ENCODE results near the gene TMEM184A.

TMEM184A gene

DNA sequence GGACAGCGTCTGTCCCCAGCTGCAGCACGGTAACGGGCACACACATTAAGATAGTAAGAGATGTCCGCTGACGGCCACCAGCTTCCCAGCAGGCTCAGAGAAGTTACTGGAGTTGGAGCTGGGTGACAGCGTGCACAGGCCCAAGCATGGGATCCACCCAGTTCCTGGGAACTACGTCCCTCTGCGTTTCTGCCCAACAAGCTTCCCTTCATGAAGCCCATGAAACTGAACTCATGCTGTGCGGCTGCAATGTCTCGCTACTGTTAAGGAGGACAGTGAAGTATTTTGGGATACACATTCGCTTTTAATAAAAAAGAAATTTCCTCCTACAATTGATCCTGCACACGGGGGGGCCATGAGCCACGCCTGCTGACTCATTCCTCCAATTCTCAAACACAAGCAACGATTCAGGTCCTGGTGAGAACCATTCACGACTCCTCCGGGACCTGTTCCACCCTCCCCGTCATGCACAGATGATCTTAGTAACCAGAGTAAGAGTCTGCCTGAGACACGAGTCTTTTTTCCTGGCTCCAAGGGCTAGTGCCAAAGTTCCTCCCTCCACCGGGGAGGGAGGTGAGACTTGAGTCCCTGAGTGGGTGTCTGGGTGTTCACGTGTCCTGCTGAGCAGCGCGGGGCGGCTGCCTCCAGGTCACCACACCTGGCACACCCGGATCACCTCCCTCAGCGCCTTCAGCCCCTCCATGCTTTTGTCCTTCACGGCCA is 11.2 kb upstream of the TMEM184A start:
- DNase-seq: peak; percentile 51

DNA sequence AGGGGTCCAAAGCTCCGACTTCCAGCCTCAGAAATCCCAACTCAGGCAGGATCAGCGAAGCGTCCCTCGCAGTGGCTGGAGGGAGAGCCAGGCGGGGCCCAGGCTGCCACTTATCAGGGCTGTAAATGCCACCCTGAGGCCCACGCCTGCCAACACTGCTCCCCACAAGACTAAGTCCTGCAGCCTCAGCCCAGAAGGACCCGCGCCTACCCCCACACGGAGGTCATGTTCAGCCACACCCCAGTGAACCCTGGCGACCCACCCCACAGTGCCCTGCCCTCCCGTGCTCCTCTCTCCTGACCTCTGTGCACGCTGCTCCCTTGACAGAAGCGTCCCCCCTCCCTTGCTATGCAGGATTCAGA is 10.7 kb upstream of the TMEM184A start:
- DNase-seq: no peak

DNA sequence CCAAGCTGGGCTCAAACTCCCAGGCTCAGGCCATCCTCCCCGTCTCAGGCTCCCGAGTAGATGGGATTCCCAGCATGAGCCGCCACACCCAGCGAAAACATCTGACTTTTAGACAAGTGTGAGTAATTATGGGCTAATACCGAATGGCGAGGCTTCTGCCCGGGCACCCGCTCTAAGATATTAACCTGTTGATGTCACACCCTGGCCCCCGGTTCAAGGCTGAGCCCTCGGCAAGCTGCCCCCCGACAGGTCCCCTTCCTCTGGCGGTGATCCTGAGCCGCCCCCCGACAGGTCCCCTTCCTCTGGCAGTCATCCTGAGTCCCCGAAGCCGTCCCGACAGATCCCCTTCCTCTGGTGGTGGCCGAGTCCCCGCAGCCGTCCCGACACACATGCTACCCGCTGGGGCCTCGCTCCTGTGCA is 8.6 kb upstream of the TMEM184A start:
- no peak for DNase-seq

DNA sequence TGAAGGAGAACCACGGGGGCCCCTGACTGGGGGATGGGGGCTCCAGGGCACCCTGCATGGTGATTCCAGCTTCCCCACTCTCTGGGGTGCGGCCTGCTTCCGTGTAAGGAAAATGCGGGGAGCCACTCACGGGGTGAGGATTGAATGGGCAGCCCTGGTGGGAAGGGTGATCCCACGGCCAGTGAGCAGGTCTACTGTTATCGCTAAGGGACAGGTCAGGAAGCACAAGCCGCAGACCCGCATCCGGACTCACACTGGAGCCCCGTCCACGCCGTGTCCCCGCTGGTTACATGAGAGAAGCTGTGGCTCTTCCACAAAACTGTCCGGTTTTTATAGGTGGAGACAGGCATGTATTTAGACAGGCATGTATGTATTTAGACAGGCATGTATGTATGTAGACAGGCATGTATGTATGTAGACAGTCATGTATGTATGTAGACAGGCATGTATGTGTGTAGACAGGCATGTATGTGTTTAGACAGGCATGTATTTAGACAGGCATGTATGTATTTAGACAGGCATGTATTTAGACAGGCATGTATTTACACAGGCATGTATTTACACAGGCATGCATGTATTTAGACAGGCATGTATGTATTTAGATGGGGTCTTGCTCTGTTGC is 8.1 kb upstream of the TMEM184A start:
- no peak for DNase-seq

DNA sequence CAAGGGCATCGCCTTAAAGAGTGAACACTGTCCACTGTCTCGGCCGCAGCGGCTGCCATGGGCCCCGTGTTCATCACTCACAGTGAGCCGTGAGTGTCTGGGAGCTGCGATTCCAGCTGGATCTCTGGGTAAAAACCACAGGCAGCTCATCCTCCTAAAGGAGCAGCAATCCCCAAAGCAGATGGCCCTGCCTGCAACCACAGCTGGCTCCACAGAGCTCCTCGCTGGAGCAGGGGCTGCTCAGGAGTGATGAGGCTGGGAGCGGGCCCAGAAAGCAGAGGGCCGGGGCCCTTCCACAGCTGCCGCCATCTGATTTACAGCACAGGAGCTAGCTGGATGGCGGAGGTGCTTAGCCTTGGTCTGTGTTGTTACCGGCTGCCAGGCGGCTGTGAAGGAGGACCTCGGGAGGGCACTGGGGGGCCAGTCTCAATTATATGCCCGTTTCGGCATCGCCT is 6.6 kb upstream of the TMEM184A start:
- DNase-seq: peak; percentile 92

DNA sequence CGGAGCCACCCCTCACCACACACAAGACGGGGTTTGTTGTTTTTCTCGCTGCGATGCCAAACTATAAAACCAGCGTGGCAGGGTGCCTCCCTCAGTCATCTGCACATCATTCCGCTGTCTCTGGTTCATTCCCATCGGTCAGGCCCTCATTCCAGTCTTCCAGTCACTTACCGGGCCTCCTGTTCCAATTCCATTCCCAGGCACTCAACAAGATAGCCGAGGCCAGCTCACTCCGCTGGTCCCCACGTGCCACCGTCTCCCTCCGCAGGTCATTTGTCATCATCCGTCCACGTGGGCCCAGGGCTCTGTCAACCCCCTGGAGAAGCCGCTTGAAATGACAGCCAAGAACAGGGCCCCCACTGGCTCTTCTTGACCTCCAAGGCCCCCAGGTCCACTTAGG is 6.1 kb upstream of the TMEM184A start:
- no peak for DNase-seq

DNA sequence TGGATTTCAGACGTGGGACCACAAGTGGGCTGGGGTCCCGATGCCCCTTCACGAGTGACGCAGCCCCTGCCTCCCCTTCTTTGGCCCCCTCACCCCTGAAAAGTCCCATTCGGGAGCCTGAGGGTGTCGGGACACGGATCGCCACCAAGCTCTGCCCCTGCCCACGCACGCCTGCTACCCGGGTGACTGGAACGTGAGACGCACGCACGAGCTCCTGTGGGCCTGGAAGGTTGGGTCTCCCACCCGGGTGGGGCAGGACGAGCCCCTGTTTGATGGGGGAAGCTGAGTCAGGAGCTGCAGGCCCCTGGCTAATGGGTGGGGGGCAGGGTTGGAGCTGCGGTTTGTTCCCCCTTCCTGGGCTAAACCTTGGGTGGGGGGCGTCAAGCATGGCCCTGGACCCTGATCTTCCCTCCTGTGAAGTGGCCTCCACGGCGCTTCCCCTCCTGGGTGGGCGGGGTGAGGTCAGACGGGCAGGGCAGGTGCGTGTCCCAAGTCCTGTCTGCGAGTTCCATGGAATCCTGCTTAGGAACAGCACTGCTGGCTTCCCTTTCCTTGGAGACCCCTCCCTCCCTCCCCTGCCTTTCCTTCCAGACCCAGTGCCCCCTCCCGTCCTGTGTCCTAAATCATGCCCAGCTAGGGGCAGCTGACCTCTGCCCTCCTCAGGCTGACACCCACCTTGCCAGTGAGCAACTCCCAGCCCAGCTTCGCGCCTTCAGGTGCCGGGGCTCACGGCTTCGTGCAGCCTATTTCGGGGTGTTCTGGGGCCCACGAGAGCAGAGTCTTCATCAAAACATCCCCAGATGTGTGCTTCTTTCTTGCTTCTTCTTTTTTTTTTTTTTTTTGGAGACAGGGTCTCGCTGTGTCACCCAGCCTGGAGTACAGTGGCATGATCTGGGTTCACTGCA is 5.3 kb upstream of the TMEM184A start:
- no peak for DNase-seq

DNA sequence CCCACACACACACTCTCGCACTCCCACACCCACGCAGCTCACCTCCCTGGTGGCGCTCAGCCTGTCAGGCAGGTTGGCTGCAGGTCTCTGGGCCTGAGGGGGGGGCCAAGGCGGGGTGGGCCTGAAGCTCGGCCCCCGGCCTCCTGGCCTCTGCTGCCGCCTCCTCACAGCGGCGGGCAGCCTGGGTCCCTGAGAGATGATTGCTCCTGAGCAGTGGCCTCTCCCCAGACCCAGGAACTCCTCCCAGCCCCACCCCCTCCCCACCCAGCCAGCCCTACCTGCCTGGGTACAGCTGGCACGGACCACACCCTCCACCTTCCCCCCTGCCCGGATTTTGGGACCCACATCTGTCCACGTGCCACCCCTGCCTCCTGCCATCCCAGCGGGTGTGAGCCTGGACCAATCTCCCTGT is 4.6 kb upstream of the TMEM184A start:
- no peak for DNase-seq

DNA sequence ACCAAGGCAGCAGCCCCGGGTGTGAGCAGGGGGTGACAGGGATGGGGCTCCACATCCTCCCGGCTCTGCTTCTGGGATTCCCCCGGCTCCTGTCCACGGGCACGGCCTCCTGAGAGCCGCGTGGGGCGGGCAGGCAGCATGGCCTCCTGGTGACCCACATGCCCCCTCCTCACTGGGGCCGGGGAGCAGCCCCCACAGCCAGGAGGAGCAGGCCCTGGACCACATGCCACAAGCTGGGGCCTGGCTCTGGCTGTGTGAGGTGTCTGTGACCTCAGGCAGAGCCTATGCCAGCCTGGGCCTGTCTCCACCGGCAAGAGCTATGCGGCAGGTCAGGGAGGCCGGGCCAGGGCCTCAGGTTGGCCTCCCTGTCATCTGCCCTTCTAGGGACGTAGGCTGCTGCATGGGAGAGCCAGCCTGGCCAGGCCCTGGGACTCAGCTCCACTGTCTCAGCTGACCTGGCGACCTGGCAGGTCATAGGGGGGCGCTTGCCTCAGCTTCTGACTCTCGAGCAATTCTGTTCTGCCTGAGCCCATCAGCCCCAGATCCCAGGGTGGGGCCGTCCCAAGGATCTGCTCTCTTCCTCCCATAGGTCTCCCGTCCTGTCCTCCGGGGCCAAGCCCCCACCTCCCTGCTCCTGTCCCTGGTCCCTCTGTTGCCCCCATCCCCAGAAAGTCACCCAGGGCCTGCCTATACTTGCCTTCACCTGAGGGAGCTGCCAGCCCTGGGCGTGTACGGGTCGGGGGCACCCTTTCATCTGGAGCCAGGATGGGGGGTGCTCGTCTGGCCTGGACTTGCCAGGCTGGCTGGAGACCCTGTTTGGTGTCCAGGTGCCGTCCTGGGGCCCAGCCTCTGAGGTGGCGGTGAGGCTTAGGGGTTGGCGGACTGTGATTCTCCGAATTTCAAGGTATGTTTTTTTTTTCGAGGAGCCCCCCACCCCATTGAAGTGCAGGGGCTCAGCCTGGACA is 3.9 kb upstream of the TMEM184A start:
- DNase-seq: no peak

DNA sequence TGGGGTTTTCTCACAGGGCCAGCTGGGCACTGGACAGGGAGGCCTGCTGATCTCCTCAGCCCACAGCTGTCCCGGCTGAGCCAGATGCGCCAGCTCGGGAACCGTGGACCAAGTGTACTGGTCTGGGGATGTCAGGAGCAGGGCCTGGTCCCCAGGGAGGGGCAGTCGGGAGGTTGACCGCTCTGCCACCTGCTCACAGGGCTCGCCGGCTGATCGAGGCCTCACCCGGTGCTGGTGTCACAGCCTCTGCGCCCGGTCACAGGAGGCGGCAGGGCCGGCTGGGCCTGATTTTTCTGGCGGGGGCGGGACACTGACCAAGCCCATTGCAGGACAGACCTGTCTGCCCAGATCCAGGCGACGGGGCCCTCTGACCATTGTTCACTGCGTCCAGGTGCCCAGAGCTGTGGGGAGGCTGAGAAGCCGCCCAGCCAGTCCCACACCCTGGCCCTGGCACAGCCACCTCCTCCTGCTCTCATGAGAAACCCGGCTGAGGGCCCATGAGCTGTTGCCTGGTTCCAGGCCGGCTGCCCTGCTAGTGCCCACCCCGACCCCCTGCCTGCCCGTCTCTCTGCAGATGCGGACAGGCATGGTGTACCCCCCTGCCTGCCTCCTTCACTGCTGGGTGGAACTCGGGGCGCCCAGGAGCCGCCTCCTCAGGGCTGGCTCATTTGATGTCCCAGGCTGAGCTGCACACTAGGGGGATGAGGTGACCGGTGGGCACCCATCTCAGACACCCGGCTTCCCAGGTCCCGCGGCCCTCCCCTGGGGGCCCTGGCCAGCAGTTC is 3.0 kb upstream of the TMEM184A start:
- no peak for DNase-seq

DNA sequence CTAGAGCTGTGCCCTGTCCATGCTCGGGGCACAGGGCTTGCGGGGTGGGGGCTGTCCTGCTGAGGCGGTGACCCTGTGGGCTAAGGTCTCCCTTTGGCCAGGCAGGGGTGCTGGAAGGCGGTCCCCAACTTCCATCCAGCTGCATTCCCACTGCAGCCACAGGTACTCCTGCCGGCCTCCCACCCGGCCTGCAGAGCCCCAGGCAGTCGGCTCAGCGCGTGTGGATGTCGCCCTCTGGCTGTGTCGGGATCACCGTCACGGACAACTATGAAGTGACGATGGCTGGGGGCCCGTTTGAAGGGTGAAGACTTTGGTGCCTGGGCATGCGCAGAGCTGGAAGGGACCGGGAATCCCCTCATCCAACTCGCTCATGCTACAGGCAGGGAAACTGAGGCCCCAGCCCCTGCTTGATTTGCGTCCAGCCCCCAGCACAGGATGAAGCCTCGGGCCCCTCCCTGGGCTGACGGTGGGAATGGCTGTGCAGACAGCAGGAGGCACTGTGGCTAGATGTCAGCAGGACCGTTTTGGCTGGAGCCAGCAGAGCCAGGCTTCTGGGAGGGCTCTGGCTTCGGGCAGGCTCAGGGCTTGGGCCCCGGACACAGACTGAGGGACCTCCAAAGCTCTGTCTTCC is 2.3 kb upstream of the TMEM184A start:
- no peak for DNase-seq

DNA sequence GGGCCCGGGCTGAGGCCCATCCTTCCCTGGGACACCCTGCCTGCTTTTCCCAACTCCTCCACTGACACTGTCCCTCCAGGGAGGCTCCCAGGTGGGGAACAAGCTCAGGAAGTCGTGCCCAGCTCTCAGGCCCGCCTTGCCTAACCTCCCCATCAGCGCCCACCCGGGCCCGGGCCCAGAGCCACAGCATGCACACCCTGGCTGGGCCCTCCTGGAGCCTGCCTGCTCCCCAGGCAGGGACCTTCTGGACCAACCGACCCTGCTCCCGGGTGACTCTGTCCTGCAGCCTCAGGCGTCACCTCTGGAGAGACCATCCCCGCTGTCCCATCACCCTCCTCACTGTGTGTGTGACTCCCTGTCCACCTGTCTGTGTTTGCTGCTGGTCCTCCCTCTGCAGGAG is 1.8 kb upstream of the TMEM184A start:
- DNase-seq: no peak

DNA sequence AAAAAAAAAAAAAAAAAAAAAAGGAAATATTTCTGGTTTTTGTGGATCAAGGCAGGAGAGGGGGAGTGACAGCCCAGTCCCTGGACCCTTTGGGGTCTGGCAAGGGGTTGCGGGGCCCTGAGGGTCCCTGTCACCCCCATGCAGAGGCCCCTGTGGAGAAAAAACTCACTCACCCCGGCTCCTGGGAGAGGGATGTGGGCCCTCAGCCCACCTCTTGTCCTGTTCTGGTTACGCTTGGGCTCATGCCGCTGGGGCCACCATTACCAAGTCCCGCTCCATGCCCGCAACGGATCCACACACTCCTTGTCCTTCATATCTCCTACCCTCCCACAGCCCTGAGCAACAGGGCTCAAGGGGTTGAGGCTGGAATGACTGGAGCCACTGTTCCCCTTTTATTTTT is 1.0 kb upstream of the TMEM184A start:
- no peak for DNase-seq

DNA sequence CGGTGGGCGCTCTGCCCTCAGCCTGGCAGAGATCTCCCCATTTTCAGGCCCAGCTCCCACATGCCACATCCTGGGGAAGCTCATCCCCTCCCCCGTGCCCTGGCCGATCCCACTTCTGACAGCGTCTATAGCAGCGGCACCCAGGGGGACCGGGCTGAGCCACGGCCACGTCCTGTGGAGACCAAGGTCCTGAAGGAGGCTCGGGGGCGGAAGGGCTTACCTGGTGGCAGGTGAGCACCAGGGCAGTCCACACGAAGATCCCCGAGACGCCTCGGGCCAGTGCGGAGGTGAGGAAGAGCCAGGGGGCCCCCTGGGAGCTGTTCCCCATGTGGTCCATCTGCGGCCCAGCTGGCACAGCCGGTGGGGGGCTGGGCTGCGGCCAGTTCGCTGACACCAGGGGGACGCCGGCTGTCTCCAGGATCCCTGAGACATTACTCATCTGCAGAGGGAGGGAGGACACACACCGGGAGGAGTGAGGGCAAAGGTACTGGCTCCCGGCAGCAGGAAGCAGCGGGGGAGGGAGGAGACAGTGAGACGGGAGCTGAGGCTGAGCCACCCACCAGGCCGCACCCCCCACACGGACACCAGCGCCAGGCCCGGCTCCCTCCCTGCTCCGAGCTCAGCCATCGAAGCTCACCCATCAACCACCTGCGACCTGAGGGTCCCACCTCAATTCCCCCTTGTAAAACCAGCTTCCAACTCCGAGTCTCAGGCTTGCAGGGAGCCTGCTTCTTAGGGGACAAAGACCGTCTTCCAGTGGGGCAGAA is 776 bp downstream of the TMEM184A start:
- DNase-seq: peak; percentile 88

DNA sequence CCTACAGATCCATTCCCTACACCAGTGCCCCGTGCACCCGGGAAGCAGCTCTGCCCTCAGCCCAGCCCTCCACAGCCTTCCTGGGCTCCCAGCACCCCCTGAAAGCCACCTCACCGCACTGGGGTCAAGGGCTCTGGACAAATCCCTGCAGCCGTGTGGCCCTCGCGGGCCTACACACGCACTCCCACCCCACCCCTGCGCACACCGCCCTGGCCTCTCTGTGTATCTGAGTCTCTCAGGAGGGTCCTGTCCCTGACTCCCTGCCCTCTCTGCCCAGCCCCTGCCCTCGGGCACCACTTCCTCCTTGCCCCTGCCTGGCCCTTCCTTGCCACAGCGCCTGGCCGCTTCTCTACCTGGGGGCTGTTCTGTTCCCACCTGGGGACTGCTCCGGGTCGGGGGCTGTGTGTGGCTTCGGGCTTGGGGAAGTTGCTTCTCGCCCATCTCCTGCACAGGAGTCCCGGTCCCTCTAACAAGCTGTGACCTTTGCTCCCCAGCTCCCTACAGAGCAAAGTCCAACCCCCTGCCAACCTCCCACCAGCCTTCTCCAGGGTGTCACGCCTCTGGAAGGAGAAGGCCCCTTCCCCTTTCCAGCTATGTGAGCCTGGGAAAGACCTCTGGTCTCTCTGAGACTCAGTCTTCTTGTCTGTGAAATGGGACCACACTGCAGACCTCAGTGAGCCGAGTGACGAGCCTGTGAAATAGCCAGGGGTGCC is 1.5 kb downstream of the TMEM184A start:
- no peak for DNase-seq

DNA sequence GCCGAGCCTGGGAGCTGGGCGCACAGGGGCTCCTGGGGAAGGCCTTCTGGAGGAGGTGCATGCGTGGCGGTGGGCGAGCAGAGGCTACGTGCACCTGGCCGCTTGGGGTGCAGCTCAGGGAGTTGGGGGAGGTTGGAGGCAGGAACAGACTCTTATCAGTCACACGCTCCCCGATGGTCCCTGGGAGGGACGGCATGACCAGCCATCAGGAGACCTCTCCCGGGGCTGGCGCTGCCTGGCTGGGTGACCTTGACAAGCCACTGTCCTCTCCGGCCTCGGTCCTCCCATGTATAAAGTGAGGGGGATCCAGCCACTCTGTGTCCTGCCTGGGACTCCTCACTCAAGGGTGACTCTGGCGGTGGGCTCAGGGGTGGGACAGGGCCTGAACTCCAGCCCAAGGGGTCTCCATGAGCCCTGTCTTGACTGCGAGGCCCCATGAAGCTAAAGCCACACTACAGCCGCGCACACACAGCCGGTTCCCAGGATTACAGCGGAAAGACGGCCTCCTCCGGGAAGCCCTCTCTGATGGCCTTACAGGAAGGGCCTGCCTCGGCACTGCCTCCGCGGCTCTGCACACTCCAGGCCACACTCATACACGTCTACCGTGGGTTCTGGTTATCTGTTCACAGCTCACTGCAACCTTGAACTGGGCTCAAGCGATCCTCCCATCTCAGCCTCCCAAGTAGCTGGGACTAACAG is 2.3 kb downstream of the TMEM184A start:
- DNase-seq: no peak

DNA sequence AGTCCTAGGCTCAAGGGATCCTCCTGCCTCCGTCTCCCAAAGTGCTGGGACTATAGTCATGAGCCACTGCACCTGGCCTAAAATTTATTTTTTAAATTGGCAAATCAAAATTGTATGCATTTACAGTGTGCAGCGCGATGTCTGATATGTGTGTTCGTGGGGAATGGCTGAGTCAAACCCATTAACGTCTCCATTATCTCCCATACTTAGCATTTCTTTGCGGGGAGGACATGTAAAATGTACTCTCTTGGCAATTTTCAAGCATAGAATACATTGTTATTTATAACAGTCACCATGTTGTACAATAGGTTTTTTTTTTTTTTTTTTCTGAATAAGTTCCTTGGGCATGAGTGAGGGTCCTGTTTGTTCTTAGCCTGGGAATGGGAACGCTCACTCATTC is 3.8 kb downstream of the TMEM184A start:
- no peak for DNase-seq

DNA sequence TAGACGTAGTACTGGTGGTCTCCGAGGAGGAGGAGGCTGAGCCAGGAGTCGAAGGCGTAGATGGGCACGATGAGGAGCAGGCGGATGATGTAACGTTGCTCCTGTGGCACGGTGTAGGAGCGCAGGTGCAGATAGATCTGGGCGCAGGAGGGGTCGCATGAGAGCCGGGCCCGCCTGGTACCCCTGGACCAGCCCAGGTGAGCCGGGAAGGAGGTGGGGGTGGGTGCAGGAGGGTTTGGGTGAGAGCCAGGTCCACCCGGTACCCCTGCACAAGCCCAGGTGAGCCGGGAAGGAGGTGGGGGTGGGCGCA is 5.2 kb downstream of the TMEM184A start:
- DNase-seq: no peak

Measured in NCI-H2171 treated with DMSO at 0.1 percent for 48 hours (cell line).